ENCODE data around the gene KCTD17. TPM values are rescaled to one million over a fixed set of nuclear protein-coding genes. Genes with fewer than 3 reads are reported as not detected.

The KCTD17 gene
- total RNA-seq, 4 donors from 2014 or later: 32.4 to 58.0 (median 48.1) TPM

- WGBS, 2 donors: 88% methylated on average over 6 of the region's 6 CpGs; no CpG with 5 or more reads in 1 of the 2 donors
- intact Hi-C loops (cut with DNase I; ENCODE audit: low total_unique reads): no loop called here
- DNase-seq (ENCODE audit: low spot score in 2 of 2): no peak
- H3K4me3 ChIP-seq (ENCODE audit: low read depth, poor library complexity, severe bottlenecking): no peak overlapping the region
- TF ChIP-seq CTCF (IDR thresholded peaks at IDR 0.05) (no peak), POLR2A (IDR thresholded peaks at IDR 0.05) (no peak)
Measured at GRCh38 chr22:37046589-37046988, 5.0 kb upstream of the KCTD17 start.

- TF ChIP-seq CTCF (IDR thresholded peaks at IDR 0.05) (no peak), POLR2A (IDR thresholded peaks at IDR 0.05) (no peak)
- no peak overlapping the region for H3K4me3 ChIP-seq (ENCODE audit: low read depth, poor library complexity, severe bottlenecking)
- intact Hi-C loops (cut with DNase I; ENCODE audit: low total_unique reads): no loop called here
- WGBS, 2 donors: 83 to 92% methylated on average over 7 of the region's 7 CpGs
- no peak for DNase-seq (ENCODE audit: low spot score in 2 of 2)
Measured at GRCh38 chr22:37047006-37047405, 4.5 kb upstream of the KCTD17 start.

- DNase-seq (ENCODE audit: low spot score in 2 of 2): no peak
- H3K4me3 ChIP-seq (ENCODE audit: low read depth, poor library complexity, severe bottlenecking): no peak overlapping the region
- 79 to 87% methylated on average over 6 of the region's 6 CpGs for WGBS, 2 donors
- intact Hi-C loops (cut with DNase I; ENCODE audit: low total_unique reads): no loop called here
- no peak for TF ChIP-seq CTCF (IDR thresholded peaks at IDR 0.05)
- no peak for TF ChIP-seq POLR2A (IDR thresholded peaks at IDR 0.05)
Measured at GRCh38 chr22:37048133-37048532, 3.4 kb upstream of the KCTD17 start.

- no peak for DNase-seq (ENCODE audit: low spot score in 2 of 2)
- TF ChIP-seq POLR2A (IDR thresholded peaks at IDR 0.05) (no peak), CTCF (IDR thresholded peaks at IDR 0.05) (no peak)
- 86 to 89% methylated on average over 2 of the region's 2 CpGs for WGBS, 2 donors
Measured at GRCh38 chr22:37049224-37049623, 2.3 kb upstream of the KCTD17 start.

GRCh38 chr22:37050913-37051312 lies 629 bp upstream of the KCTD17 start:
- 67 to 71% methylated on average over 6 of the region's 6 CpGs for WGBS, 2 donors
- no peak for DNase-seq (ENCODE audit: low spot score in 2 of 2)
- no peak overlapping the region for H3K4me3 ChIP-seq (ENCODE audit: low read depth, poor library complexity, severe bottlenecking)
- intact Hi-C loops (cut with DNase I; ENCODE audit: low total_unique reads): no loop called here
- TF ChIP-seq POLR2A (IDR thresholded peaks at IDR 0.05): no peak
- no peak for TF ChIP-seq CTCF (IDR thresholded peaks at IDR 0.05)

More at GRCh38 chr22:37049224-37049623, 2.3 kb upstream of the KCTD17 start:
- no peak overlapping the region for H3K4me3 ChIP-seq (ENCODE audit: low read depth, poor library complexity, severe bottlenecking)
- intact Hi-C loops (cut with DNase I; ENCODE audit: low total_unique reads): no loop called here

Data from lower leg skin (tissue), 4 donors.